ENCODE data around the gene AHSG. TPM values are rescaled to one million over a fixed set of nuclear protein-coding genes. Genes with fewer than 3 reads are reported as not detected.

The AHSG gene
- total RNA-seq, 1 donor from 2014 or later: not detected

- DNase-seq (ENCODE audit: low read depth): peak; percentile 98
Observed at GRCh38 chr3:186570096-186570940, 42.5 kb upstream of the AHSG start, which contains the start of gene DNAJB11. TSS of gene DNAJB11 (plus strand) at chr3:186570720. CDS start at chr3:186570898, 178 bp downstream.

GRCh38 chr3:186570941-186571643, 41.8 kb upstream of the AHSG start:
- TF ChIP-seq CTCF (conservative IDR thresholded peaks at IDR 0.05; ENCODE audit: low read depth, low read length): no peak
- DNase-seq (ENCODE audit: low read depth): no peak
- H3K4me3 ChIP-seq (ENCODE audit: low read depth, low read length): peak overlapping the region; percentile 91

More at GRCh38 chr3:186570096-186570940, 42.5 kb upstream of the AHSG start, which contains the start of gene DNAJB11:
- peak within 1 kb of the TSS; percentile 91 for H3K4me3 ChIP-seq (ENCODE audit: low read depth, low read length)
- TF ChIP-seq CTCF (conservative IDR thresholded peaks at IDR 0.05; ENCODE audit: low read depth, low read length): no peak

GRCh38 chr3:186571644-186572013, 41.2 kb upstream of the AHSG start:
- no peak for DNase-seq (ENCODE audit: low read depth)
- TF ChIP-seq CTCF (conservative IDR thresholded peaks at IDR 0.05; ENCODE audit: low read depth, low read length): no peak
- peak overlapping the region; percentile 91 for H3K4me3 ChIP-seq (ENCODE audit: low read depth, low read length)

GRCh38 chr3:186577521-186577920, 35.3 kb upstream of the AHSG start:
- no peak for TF ChIP-seq CTCF (conservative IDR thresholded peaks at IDR 0.05; ENCODE audit: low read depth, low read length)
- no peak overlapping the region for H3K4me3 ChIP-seq (ENCODE audit: low read depth, low read length)
- DNase-seq (ENCODE audit: low read depth): no peak

GRCh38 chr3:186580785-186581184, 32.1 kb upstream of the AHSG start:
- TF ChIP-seq CTCF (conservative IDR thresholded peaks at IDR 0.05; ENCODE audit: low read depth, low read length): no peak
- no peak overlapping the region for H3K4me3 ChIP-seq (ENCODE audit: low read depth, low read length)
- no peak for DNase-seq (ENCODE audit: low read depth)

GRCh38 chr3:186582541-186582940, 30.3 kb upstream of the AHSG start:
- no peak overlapping the region for H3K4me3 ChIP-seq (ENCODE audit: low read depth, low read length)
- DNase-seq (ENCODE audit: low read depth): no peak
- no peak for TF ChIP-seq CTCF (conservative IDR thresholded peaks at IDR 0.05; ENCODE audit: low read depth, low read length)
